Limb (tissue), 2 donors: ENCODE results near the gene TMEM52B.
"Not testable (repeated sequence)": the region's sequence is repeated elsewhere in the genome, so short reads cannot be mapped to it uniquely, and the experiment has no call there.

ENCODE experiments used
- DNase-seq, 2 donors: peaks; one replicate each; pipeline ENCODE4 v3.0.0-alpha.2; 2016; ENCODE audit errors: extremely low spot score in 2 of 2

The TMEM52B gene

DNA sequence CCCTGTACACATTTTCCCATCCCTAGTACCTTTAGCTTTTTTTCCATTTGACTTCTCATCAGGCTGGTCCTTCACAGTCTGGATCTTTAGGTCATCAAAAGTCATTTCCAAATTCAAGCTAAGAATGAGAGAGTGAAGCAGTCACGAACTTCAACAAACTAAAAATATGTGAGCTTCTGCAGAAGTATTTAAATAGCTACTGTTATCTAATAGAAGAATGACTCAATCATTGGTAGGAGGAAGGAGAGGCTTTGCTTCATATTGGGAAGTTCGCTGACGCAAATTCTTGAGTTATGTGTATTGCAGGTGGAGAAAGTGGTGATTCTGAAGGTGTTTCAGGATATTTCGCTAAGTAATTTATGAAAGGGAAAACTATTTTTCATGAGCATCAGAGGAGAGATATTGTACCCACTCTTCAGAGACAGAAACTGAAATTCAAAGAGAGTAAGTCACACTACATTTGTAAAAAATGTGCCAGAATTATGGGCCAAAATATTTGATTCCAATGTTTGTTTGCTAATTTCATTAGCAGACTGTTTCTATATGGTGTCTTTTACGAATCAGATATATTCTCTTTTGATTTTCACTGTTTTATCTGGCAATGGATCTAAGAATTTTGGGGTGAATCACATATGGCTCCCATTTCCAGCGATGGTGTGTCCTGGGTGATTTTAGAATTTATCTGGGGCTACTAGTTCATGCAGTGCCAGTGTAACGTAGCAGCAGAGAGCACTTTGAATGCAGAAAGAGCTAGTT is 6.7 kb upstream of the TMEM52B start, which contains the start of gene OLR1:
Gene OLR1, minus strand, starts transcription at position 160 of the 756 bp plus-strand sequence. Its CDS starts 55 bp downstream, at position 105.
- no peak for DNase-seq

DNA sequence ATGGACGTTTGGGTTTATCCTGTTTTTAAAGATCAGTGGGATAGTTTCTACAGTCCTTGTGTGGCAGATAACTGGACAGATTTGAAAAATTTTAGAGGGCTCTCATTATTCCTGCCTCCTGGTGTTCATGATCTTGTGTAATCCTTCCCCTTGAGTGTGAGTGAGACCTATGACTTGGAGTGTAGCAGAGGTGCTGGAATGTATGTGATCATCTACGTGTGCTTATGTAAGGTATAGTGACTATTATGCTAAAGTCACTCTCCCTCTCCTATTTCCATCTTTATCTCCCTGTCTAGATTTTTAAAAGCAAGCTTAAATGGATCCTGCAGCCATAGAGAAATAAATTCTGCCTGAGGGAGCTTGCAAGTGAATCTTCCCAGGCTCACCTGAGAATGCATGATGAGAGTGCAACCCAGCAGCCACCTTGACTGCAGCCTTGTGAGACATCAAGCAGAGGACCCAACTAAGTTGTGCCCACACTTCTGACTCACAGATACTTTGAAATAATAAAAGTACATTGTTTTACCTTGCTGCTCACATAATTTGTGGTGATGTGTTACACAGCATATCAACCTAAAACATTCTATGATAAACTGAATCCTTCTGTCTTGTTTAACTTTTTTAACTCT is 3.7 kb upstream of the TMEM52B start:
- no peak for DNase-seq

DNA sequence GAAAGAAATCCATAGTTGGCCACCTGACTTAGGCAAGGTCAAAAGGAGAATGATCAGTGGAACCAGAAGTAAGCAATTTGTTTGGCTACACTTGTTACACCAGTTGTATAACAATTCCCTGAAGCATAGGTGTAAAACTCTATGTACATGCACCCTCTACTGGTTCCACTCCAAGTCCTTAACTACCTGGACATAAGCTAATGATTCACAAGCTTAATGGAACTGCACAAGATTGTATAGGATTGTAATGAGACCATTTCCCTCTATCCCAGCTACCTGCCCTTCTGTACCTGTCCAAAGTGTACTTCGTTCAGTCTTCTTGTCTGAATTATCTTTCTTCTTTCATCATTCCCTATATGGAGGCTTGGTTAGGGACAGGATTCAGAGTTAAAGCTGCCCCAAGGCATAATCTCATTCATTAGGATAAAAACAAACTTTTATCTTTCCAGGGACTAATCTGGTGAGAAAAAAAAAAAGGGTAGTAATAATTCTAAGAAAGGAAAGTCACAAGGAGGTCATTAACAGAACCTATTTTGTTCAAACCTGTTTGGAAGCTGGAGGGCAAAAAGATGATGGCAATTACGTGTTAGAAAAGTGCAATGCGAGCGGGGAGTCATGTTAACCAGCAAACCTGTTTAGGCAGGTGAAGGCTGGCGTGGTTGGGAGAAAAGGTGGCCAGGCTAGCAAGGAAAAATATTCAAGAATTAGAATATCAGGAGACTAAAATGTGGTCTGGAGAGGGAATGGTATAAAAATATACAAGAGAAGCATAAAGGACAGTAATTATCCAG is 2.8 kb upstream of the TMEM52B start:
- DNase-seq: no peak

DNA sequence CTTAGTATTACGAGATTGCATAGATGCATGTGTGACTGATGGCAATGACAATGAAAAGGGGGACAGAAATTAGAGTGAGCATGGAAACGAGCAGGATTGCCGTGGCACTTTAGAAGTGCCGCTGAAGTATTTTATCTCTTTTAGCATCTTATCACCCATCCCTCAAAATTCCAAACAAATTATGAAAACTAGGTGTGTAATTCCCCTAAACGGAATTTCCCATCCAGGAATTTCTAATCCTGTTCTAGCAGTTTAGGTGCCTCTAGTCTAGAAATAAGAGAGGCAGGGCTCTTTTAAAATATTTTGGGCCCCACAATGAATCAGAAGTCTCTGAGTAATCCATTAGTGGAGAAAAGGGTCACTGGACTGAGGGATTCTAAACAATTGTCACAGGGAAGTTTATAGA is 947 bp downstream of the TMEM52B start:
- DNase-seq: no peak

DNA sequence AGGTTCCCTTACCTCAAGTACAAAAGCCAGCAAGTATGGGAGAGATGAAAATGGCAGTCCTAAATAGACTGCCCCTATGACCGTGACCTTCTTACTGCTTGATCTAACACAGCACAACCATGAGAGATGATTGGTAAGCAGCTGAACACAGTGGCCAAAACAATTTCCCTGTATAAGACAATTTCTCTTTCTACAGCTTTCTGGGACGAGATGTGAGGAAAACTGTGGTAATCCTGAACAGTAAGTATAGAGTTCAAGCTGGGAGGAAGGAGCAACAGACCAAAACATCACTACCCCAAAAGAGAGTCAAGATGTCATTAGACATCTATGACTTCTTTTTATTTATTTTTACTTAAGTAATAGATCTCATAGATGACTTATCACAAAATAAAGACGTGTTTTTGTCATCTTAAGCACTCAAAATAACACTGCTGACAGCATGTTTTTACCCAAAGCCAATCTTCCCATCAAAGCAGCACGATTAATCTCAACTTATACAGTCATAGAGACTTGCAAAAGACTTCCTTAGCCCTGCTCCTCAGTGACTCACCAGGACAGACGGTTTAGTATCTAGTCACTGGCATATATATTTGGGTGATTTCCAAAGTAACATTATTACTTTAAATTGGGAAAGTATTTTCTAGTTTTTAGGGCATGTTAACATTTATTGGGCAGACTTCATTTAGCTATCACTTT is 3.7 kb downstream of the TMEM52B start:
- no peak for DNase-seq

- DNase-seq: no peak
Observed at GRCh38 chr12:10184261-10184843, 5.5 kb downstream of the TMEM52B start.

DNA sequence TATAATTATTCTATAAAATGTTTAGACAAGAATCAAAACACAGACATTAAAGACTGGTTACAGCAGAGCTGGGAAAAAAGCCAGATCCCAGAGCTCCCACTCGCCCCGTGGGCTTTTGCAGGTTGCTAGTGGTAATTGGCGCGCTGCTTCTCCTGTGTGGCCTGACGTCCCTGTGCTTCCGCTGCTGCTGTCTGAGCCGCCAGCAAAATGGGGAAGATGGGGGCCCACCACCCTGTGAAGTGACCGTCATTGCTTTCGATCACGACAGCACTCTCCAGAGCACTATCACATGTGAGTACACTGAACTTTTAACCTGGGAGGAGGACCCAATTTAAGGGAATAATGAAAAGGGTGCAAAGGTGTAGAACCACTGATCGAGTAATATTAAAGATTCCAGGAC is 7.5 kb downstream of the TMEM52B start:
- no peak for DNase-seq

DNA sequence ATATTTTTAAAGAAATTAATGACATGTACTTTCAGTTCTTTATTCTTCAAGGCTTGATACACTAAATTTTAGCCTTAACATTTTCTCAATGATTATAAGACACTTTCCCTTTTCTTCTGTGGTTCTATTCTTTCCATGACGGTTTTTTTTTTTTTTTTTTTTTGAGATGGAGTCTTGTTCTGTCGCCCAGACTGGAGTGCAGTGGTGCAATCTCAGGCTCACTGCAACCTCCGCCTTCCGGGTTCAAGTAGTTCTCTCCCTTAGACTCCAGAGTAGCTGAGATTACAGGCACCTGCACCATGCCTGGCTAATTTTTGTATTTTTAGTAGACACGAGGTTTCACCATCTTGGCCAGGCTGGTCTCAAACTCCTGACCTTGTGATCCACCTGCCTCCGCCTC is 8.1 kb downstream of the TMEM52B start:
- not testable (repeated sequence) for DNase-seq

DNA sequence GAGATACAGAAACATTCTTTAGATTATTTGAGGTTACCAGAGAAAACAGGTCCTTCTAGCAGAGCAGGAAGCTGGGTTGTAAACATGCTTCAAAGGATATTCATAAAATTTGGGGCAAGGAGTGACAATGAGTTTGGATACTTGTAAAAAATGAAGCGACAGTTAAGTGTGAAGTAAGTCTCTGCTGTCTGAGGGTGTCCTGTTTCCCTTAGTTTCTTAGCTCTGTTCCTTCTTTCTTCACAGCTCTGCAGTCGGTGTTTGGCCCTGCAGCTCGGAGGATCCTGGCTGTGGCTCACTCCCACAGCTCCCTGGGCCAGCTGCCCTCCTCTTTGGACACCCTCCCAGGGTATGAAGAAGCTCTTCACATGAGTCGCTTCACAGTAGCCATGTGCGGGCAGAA is 10.8 kb downstream of the TMEM52B start:
- no peak for DNase-seq

- peak; percentile 53 to 56 for DNase-seq
Observed at GRCh38 chr12:10190558-10191388, 11.9 kb downstream of the TMEM52B start.

DNA sequence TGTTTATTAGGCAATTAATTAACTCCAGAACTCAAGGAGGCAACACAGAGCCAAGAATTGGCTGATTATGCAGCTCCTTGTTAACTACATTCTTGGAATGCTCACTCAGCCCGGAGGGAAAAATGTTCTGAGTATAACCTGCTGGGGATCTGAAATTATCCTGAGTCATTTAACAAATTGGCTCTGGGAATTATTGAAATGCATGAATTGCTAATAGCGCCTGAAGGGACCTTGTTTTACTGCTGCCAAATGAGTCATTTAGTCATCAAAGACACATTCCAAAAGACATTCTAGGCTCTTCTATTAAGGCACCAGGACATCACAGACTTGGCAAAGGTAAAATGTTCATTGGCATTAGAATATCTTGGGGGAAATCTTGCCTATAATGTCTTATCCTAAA is 13.0 kb downstream of the TMEM52B start:
- no peak for DNase-seq

DNA sequence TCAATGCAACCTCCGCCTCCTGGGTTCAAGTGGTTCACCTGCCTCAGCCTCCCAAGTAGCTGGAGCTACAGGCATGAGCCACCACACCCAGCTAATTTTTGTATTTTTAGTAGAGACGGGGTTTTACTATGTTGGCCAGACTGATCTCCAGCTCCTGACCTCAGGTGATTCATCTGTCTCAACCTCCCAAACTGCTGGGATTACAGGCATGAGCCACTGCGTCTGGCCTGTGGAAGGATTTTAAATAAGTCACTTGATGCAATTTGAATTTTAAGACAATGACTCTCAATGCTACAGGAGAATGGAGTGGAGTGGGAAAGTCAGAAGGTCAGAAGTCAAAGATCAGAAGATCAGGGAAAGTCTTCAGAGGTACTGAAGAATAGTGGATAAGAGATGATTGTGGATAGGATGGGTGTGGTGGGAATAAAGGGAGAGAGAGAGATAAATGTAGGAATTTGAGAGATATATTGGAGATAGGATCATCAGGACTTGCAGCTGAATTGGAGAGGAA is 15.4 kb downstream of the TMEM52B start:
- DNase-seq: no peak

GRCh38 chr12:10196210-10196609 is 17.4 kb downstream of the TMEM52B start:
- DNase-seq: no peak

- no peak for DNase-seq
Observed at GRCh38 chr12:10197879-10198278, 19.0 kb downstream of the TMEM52B start.

- not testable (repeated sequence) for DNase-seq
Observed at GRCh38 chr12:10204495-10204894, 25.7 kb downstream of the TMEM52B start.

DNA sequence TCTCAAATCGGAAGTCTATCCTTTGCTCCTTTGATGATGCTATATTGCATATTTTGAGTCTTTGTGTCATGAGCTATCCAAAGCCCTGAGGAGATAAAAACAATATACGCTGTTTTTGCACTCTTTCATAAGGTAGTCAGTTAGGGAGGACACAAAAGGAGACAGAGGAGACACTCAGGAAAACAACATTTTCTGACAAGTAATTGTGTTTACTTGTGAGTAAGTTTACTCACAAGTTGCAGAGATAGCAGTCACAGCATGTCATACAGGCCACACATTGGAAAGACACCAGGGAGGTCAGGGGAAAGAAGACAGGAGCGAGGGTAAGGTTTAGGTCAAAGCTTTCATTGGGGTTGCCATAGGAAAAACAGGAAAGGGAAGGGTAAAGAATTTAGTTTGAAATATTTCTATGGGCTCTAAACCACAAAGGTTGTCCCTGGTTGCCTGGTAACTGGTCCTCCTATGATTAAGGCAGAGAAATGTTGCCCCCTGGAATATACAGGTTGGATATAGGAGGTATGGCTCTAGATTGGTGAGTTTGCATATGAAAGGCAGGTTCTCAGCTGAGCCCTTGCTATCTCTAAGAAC is 26.5 kb downstream of the TMEM52B start:
- DNase-seq: no peak

DNA sequence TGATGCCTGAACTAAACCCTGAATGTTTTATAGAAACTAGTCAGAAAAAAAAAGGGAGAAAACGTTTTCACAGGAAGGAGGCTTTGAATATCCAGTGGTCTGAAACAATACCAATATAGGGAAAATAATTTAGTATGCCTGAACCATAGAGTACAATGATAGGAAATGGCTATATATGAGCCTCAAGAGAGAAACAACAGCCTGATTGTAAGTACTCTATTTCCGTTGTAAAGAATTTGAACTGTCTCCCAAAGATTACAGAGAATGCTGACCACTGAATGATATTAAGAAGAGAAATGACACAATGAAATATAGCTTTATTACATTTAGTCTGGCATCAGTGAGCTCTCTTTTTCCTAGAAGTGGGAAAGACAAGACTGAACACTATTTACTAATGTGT is 28.3 kb downstream of the TMEM52B start:
- DNase-seq: no peak

DNA sequence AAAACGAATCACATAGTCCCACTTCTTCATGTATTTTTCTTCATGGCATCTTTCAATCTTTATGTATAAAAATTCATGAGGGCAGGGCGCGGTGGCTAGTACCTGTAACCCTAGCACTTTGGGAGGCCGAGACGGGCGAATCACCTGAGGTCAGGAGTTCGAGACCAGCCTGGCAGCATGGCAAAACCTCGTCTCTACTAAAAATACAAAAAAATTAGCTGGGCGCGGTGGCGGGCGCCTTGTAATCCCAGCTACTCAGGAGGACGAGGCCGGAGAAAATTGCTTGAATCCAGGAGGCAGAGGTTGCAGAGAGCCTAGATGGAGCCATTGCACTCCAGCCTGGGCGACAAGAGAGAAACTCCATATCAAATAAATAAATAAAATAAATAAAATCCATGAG is 31.4 kb downstream of the TMEM52B start:
- no peak for DNase-seq

- DNase-seq: no peak
Observed at GRCh38 chr12:10211101-10211939, 32.5 kb downstream of the TMEM52B start.
